GM19238 (cell line): ENCODE measurements around the gene LMAN1L.
A peak's percentile ranks its signal among the peaks of the same experiment; 100 is the strongest.

Experiments
- DNase-seq: peaks from one replicate; pipeline ENCODE4 v3.0.0; 2011; ENCODE audit warnings: low spot score; ENCODE audit not compliant: insufficient read length

The LMAN1L gene

DNA sequence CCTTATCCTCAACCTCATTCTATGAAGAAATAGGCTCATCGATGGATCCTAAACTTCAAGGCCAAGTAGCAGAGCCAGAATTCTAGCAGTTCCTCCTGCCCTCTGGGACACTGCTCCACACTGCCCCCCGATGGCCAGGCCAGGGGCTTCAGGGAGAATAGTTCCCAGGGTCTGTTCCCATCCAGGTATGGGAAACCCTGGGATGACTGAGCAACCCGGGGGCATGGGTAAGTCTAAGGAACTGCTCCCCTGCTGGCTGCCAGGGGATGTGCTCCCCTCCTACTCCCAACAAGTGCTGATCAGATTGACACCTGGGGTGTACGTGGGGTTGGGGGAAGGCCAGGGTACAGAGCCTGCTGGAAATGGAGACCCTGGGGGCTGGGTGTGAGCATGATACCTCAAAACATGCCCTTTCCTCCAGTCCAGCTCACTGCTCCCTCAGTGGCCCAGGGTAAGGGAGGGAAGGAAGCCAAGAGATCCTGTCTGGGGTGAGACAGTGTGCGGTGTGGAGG, 22.7 kb downstream of the LMAN1L start:
- peak; percentile 62 for DNase-seq

DNA sequence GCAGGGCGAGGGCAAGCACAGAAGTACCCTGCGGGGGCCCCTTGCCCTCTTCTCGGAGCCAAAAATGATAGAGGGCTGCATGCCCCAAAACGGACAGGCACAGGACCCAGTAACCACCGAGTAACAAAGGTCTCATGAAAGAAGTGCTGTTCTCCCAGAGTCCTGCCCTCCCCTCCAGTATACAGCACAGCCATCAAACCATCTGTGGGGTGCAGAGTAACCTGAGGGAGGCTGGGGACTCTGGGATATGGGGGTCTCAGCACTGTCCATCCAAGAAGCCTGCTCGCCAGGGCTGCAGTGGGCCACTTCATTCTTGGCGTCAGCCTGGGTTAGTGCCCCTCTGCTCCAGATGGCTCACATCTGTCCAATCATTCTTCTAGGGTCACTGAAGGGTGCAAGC, 24.2 kb downstream of the LMAN1L start:
- no peak for DNase-seq

DNA sequence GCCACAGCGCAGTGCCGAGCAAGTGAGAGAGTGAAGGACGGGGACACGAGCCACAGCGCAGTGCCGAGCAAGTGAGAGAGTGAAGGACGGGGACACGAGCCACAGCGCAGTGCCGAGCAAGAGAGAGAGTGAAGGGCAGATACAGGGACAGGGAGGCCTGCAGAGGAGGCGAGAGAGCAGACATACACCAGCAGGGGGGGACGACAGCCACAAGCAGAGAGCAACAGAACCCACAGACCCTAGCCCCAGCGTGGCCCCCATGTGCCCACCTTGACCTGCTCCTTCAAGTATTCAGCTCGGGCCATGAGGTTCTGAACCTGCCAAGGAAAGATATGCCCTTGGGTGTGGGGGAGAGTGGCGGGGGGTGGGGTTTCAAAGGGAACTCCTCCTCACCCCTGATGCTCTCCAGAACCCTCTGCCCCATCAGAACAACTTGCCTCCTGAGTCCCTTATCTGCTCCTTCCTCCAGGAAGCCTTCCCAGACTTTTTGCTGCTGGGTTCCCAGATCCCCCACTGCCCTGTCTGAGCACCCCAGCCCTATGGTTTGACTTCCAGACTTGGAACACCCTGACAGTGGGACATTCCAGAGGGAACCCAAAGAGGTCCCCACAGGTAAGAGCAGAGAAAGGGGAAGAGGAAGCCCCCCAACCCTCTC, 25.0 kb downstream of the LMAN1L start:
- no peak for DNase-seq

DNA sequence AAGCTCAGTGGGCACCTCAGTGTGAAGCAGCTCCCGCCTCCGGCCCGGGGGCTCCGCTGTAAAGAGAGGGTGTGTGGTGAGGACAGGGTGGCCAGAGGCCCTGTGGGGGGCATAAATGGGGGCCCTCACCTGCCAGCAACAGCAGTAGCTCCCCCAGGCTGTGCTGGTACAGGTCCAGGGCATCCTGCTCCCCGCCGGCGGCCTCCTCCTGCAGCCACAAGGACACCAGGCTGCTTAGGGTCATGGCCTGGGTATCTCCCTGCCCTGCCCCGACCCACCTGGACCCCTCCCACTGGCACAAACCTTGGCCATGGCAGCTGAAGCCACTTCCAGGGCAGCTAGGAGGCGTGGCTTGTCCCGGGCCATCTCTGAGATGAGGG, 25.5 kb downstream of the LMAN1L start:
- no peak for DNase-seq

DNA sequence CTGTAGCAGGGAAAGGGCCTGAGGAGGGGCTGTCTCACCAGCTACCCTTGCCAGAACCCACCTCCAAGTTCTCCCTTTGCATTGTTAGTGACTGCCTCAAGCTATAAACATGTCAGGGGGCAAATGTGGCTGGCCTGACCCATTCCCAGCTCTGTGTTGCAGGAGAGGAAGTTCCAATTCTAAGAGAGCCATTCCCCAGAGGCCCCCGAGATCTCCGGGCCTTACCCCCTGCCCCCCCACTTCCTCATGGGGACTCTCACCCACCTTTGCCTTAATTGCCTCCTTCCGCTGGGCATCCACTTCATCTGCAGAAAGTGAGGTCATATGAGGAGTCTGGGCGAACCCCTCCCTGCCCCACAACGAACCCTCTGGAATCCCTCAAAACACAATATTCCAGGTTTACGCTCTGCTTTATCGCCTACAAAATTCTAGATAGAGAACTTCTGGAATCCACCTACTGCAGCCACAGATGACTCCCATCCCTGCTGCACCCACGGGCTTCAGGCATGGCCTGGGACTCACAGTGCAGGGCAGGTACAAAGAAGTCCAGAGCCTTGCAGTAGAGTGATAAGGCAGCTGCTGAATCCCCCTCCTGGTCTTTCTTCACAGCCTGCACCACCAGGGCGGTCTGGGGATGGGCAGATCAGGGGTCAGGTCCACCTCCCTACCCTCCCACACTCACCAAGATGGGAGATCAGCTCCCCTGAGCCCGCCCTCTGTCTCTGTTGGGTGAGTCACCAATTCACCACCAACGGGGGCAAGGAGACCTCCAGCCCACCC, 26.3 kb downstream of the LMAN1L start:
- DNase-seq = no peak

DNA sequence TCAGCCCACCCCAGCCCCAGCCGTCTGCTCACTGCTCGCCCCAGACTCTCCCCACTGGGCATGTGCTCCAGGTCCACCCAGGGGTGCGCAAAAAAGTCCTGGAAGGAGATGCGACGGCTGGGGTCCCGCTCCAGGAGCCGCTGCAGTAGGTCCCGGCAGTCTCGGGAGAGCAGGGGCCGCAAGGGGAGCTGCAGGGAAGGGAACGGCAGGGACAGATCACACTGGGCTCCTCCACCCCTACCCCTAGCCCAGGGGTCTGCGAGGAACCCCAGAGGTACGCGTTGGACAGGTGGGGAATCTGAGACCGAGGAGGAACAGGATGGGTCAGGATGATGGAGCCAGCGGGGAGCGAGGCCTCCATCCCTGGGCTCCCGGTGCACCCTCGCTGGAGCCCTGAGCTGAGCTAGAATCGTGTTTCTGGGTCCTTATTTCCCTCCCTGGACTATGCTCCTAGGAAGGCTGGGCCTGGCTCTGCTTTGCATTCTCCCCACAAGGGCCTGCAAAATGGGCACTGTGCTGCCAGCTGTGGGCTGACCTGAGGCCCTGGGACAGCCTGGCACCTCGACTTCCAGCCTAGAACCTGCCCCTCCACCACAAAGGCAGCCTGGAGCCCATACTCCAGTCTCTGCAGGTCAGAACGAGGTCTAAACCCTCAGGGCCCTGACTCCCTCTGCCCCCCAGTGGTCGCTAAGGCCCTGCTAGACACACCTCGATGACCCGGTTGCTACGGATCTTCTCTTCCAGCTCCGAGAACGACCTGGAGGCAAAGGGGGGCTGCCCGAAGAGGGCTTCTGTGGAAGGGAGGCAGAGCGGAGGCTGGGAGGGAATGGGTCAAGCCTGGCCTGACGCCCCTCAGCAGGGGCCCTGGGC, 27.1 kb downstream of the LMAN1L start:
- no peak for DNase-seq

DNA sequence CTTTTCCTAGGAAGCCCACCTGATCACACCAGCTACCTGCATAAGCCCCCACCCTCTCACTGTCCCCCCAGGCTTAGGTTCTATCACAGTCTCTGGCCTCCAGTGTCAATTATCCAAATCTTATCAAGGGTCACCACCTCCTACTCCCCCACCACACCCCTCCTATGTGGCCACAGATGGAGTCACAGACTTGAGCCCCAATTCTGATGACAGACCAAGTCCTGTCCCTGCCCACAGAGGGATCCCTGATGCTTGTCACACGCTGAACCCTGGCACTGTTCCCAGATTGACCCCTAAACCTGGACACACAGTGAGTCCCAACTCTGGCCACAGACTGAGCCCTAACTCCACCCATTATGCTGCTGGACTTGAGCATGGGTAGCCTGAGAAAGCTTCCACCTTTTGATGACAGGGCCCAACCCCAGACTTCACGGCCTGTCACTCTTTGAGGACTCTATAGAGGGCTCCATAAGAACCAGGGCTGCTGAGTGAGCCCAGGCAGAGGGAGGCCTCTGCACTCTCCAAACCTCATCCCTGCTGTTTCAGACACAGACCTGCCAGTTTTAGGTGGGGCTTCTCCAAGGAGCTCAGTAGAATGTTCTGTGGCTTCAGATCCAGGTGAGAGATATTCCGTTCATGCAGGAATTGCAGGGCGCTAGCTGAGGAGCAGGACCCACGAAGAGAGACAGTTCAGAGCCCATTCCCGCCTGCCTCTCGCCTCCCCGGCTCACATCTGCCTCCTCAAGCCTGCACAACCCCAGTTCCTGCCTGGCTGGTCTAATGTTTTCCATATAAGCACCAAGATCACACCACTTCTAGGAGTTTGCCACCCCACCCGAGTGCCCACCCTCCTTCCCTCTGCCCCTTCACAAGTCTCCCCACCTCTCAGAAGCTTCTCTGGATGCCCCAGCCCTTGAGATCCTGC, 28.5 kb downstream of the LMAN1L start:
- no peak for DNase-seq

DNA sequence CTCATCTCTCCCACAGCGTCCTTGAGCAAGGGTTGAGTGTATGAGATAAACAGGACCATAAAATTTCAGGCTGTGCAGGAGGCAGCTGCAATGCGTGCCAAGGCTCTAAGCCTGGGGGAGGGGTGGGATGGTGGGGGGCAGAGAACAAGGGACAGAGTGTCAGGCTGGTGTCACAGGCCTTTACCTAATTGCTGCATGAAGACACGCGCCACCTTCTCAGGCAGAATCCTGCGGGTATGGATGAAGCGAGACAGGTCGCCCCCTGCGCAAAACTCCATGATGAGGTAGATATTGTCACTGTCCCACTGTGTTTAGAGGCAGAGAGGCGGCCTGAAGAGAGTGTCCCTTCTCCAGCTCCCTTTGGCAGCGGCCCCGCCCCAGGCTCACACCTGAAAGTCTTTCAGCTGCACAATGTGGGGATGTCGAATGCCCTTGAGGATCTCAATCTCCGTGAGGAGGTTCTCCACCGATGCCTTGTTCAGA, 29.3 kb downstream of the LMAN1L start:
- DNase-seq = no peak

DNA sequence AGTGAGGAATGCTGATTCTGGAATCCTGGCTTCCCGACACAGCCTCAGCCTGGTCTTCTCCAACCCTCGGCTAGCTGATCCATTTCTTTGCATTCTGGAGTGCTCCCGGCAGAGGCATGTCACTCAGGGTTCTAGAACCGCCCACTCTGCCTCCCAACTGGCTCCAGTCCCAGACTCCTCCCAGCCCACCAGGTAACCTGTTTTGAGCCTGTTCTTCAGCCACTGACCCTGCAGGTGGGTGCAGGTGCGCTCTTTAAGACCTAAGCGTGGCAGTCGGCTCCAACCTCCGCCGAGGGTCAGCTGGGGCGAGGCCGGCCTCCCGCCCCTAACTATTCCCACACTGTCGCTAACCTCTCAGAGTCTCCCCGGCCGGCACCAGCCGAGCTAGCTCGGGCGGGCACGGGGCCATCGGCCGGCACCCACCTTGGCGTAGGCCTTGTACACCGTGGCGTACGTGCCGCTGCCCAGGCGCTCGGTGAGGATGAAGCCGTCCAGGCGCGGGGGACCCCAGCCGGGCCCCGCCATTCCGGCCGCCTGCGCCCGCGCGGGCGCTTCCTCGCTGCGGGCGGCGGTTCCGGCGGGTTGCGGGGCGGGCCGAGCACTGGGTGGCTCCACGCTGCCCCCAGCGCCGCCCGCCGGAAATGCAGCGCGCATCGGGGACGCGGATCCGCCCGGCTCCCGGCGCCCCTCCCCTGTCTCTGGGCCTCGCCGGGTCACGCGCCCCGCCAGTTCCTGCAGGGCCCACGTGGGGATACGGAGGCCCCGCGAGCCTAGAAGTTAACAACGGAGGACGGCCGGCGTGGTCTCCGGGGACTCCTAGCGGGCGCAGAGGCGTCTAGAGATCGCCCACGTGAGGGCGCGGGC, 30.2 kb downstream of the LMAN1L start, which contains the start of gene ULK3:
ULK3 (minus strand) TSS at position 576 of the 864 bp plus-strand sequence; CDS start at position 525, 51 bp downstream.
- peak; percentile 98 for DNase-seq

DNA sequence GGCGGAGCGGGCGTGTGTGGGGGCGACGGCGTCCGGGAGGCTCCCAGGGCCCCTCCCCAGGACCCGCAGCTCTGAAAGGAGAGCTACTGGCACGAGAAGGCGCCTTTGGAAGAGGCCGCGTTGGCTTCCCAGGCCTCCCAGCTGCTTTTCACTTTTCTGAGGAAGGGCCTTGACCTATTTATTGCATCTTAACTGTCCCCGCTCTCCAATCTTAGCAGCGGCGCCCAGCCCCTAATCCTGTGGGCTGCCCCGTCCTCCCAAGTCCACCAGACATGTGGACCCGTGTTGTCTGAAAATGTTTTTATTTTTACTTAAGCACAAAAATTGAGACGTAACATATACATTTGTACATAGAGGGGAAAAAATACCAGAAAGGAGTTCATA, 30.8 kb downstream of the LMAN1L start:
- no peak for DNase-seq

DNA sequence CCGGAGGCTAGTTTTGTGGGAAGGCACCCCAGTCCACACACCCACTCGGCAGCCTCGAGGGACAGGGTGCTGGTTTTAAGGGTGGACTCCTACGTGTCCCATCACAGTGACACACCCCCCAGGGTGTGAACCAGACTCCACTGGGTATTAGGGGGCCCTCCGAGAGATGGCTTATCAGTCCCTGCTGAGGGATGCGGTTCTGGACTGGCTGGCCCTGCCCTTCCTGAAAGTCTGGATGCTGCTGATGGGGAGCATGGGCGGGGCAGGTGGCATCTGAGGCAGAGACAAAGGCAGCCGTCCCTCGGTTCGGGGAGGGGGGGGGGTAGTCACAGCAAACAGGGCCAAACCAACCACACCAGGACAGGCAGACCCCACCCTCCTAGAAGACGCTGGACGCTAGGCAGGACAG, 31.3 kb downstream of the LMAN1L start:
- DNase-seq = no peak

DNA sequence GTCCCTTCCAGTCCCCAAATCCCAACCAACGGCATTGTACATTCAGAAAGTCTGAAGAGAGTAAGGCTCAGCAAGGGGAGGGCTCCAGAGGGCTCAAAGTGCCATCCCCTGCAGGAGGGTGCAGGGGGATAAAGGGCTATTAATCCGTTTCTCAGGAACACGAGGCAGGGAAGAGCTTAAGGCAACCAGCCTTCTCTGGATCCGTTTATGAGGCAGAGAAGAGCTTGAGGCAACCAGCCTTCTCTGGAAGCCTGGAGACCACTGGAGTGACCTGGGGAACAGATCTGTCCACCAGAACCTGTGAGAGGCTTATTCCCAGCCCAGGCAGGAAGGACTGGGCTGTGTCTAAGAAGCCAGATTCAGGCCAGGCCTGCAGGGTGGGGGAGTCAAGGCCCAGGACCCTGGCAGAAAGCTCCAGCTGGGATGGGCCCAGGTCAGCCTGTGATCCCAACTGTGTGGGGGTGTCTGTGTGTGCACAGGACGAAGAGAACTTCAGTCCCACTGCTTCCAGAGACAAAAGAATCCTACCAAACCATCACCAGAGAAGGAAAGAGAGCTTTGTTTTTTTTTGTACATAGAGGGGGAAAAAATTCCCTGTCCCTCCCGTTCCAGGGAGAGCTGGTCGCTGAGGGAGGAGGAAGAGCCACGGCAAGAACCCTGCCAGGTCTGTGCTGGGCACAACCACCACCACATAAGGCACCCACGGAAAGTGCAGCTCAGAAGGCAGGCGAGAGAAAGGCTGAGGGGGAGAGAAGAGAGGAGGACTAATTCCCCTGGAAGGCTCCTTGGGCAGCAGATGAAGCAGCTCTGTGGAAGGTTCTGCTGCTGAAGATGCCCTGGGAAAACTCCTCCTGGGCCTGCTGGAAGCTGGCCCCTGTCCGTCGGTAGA, 31.9 kb downstream of the LMAN1L start:
- DNase-seq = no peak

DNA sequence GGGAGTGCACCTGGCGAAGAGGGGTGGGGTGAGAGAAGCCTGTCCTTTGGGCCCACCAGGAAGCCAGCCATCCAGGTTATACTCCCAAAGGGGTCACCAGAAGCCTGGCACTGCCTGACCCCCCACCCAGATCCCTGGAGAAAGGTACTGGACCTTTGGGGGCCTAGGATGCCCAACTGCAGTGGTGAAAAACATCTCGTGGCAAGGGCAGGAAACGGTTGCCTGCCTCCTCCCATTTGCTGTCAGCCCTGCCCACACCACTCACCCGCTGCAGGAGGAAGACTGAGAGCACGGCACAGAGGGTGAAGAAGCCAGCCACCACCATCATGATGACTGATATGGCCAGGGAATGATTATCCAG, 32.6 kb downstream of the LMAN1L start:
- DNase-seq = no peak

DNA sequence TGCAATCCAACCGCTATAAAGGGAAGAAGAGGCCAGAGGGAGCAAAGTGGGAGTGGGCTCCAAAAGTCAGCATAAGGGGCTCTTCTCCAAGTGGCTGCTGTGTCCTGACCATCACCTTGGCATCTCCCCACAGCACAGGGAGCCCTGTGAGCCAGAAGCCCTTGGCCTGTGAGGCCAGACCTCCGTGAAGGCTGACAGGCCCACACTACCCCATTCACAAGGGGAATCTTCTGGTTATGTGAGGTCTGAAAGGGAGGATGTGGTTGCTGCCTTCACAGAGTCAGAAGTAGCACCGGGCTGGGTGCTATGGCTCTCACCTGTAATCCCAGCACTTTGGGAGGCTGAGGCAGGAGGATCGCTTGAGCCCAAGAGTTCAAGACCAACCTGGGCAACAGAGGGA, 32.9 kb downstream of the LMAN1L start:
- DNase-seq = no peak

DNA sequence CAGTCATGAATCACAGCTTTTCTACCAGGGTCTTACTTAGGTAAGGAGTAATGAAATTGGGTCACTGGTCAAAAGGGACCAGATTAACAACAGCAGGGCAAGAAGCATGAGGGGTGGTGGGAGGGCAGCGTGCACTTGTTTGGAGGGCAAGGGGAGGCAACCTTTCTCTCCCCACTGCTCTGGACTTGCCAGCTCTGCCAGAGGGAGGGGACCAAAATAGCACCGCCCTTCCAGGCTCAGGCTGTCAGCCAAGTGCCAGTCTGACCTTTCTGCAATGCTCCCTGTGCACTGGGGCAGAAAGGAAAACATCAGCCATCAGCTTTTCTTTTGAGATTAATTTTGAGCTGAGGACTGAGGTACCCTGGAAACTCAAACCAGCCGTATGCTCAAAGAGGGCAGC, 34.8 kb downstream of the LMAN1L start:
- DNase-seq = no peak

DNA sequence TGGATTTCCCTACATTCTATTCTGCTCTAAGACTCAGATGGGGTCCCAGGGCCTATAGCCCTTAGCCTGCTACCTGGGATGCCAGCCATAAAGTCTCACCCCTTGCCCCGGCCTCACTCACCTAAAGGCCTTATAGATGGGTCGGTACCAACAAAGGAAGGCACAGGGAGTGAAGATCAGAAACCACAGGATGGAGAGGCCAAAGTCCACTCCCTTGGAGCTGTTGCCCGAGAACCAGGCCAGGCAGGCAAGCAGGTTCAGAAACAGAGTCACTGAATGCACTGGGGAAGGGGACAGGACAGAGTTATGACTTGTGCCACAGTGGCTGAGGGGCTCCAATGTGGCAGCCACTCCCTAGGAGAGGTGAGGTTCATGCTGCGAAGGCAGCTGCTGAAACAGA, 37.8 kb downstream of the LMAN1L start:
- DNase-seq = no peak

DNA sequence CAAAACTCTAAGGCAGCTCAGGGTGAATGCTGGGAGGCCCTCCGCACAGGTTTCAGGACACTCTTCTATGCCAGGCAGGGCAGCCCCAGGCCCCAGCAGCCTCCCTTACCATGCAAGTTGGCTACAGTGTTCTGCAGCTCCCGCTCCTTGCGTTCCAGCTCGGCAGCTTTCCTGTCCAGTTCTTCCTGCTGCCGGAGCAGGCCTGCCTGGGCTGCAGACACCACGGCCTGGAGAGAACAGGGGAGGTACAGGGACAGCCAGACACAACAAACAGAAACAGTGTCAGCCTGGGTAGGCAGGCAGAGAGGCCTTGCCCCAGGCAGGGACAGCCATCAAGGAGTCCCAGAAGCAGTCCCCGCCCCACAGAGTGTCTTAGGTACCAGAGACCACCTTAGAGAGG, 39.3 kb downstream of the LMAN1L start:
- DNase-seq = no peak

DNA sequence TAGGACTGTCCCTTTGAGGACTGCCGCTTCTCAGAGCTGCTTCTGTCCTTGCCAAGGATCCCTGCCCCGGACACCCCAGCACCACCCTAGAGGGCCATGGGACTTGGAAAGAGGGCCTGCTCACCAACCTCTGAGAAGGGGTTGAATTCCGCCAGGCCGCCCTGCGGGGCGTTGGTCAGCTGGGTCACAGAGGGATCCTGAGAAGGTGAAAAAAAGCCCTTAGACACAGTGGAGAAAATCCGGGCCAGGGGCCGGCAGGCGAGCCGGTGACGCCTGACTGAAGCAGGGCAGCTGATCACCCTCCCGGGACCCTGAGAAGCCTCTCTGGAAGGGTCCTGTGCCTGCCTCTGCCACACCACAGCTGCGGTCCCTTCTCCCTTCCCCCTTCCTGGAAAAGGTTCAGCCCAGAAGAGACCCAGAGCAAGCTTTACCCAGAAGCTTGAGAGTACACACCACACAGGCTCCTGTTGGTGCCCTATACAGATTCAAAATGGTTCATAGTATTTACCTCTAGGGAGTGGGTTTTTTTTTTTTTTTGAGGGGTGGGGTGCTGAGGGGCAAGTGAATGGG, 41.9 kb downstream of the LMAN1L start:
- DNase-seq = no peak
